Measurements from ENCODE around the gene TTBK1. TPM values are rescaled to one million over a fixed set of nuclear protein-coding genes. Genes with fewer than 3 reads are reported as not detected.

TTBK1 gene
- total RNA-seq, 2 donors from 2014 or later, result 0.26 to 0.33 TPM

GRCh38 chr6:43205849-43206248, 37.4 kb upstream of the TTBK1 start:
- TF ChIP-seq POLR2A (IDR thresholded peaks at IDR 0.05) (no peak), CTCF (IDR thresholded peaks at IDR 0.05) (no peak)
- intact Hi-C loops (cut with DNase I), result no loop called here

GRCh38 chr6:43207286-43207685, 36.0 kb upstream of the TTBK1 start:
- H3K9me3 ChIP-seq, result no peaks in the 10 kb centered on the region
- H3K4me1 ChIP-seq, result no peaks in the 10 kb centered on the region
- no peak for ATAC-seq
- DNase-seq, result no peak
- no peaks in the 10 kb centered on the region for H3K27me3 ChIP-seq
- no peaks in the 10 kb centered on the region for H3K36me3 ChIP-seq (replicated peaks in 1 of 2; ENCODE audit: insufficient read depth in 1 of 2, low read depth in 2 of 2)
- TF ChIP-seq CTCF (IDR thresholded peaks at IDR 0.05) (no peak), POLR2A (IDR thresholded peaks at IDR 0.05) (no peak)
- no peak overlapping the region for H3K4me3 ChIP-seq
- WGBS, 2 donors, result 87 to 96% methylated on average over 2 of the region's 2 CpGs
- H3K27ac ChIP-seq, result no peak overlapping the region
- intact Hi-C loops (cut with DNase I), result no loop called here

More at GRCh38 chr6:43205849-43206248, 37.4 kb upstream of the TTBK1 start:
- DNase-seq (no peak), ATAC-seq (no peak)
- Histone ChIP-seq H3K9me3 (no peaks in the 10 kb centered on the region), H3K4me3 (no peak overlapping the region), H3K4me1 (no peaks in the 10 kb centered on the region), H3K27me3 (no peaks in the 10 kb centered on the region), H3K36me3 (replicated peaks in 1 of 2; ENCODE audit: insufficient read depth in 1 of 2, low read depth in 2 of 2) (no peaks in the 10 kb centered on the region), H3K27ac (no peak overlapping the region)
- WGBS, 2 donors, result 90 to 96% methylated on average over 10 of the region's 10 CpGs

GRCh38 chr6:43211955-43212354, 31.3 kb upstream of the TTBK1 start:
- 50 to 71% methylated on average over 1 of the region's 1 CpG for WGBS, 2 donors
- no peaks in the 10 kb centered on the region for H3K9me3 ChIP-seq
- H3K27me3 ChIP-seq, result no peaks in the 10 kb centered on the region
- TF ChIP-seq CTCF (IDR thresholded peaks at IDR 0.05) (no peak), POLR2A (IDR thresholded peaks at IDR 0.05) (no peak)
- H3K4me3 ChIP-seq, result no peak overlapping the region
- H3K4me1 ChIP-seq, result no peaks in the 10 kb centered on the region
- DNase-seq, result no peak
- intact Hi-C loops (cut with DNase I), result no loop called here
- ATAC-seq, result no peak
- H3K36me3 ChIP-seq (replicated peaks in 1 of 2; ENCODE audit: insufficient read depth in 1 of 2, low read depth in 2 of 2), result peaks cover 0 to 3% of the 10 kb centered on the region in 2 donors
- peak overlapping the region in 1 of 4 donors; percentile 8 for H3K27ac ChIP-seq

GRCh38 chr6:43213431-43213830, 29.9 kb upstream of the TTBK1 start:
- 86 to 87% methylated on average over 5 to 11 of the region's 11 CpGs for WGBS, 2 donors
- Histone ChIP-seq H3K4me3 (no peak overlapping the region), H3K36me3 (replicated peaks in 1 of 2; ENCODE audit: insufficient read depth in 1 of 2, low read depth in 2 of 2) (peaks cover 0 to 3% of the 10 kb centered on the region in 2 donors), H3K9me3 (no peaks in the 10 kb centered on the region), H3K27me3 (no peaks in the 10 kb centered on the region), H3K4me1 (no peaks in the 10 kb centered on the region), H3K27ac (no peak overlapping the region)
- TF ChIP-seq POLR2A (IDR thresholded peaks at IDR 0.05) (no peak), CTCF (IDR thresholded peaks at IDR 0.05) (no peak)
- intact Hi-C loops (cut with DNase I), result no loop called here
- ATAC-seq (no peak), DNase-seq (no peak)

- Histone ChIP-seq H3K36me3 (replicated peaks in 1 of 2; ENCODE audit: insufficient read depth in 1 of 2, low read depth in 2 of 2) (peaks cover 0 to 3% of the 10 kb centered on the region in 2 donors), H3K9me3 (no peaks in the 10 kb centered on the region), H3K4me1 (no peaks in the 10 kb centered on the region), H3K27ac (no peak overlapping the region), H3K4me3 (no peak overlapping the region), H3K27me3 (no peaks in the 10 kb centered on the region)
- no peak for ATAC-seq
- DNase-seq, result no peak
- 88 to 100% methylated on average over 3 to 8 of the region's 8 CpGs for WGBS, 2 donors
- TF ChIP-seq CTCF (IDR thresholded peaks at IDR 0.05), result no peak
- no peak for TF ChIP-seq POLR2A (IDR thresholded peaks at IDR 0.05)
- intact Hi-C loops (cut with DNase I), result no loop called here
These were observed 28.2 kb upstream of the TTBK1 start for GRCh38 chr6:43215066-43215465.

Data from body of pancreas (tissue), 4 donors.